ENCODE results near the gene CT45A3. TPM values are rescaled to one million over a fixed set of nuclear protein-coding genes. Genes with fewer than 3 reads are reported as not detected.
"Not testable (repeated sequence)": the region's sequence is repeated elsewhere in the genome, so short reads cannot be mapped to it uniquely, and the experiment has no call there.

CT45A3 gene
- total RNA-seq, 1 experiment from 2014 or later: not detected

GRCh38 chrX:135713795-135714194 is 54.2 kb downstream of the CT45A3 start:
- Histone ChIP-seq H3K9me3 (no peaks in the 10 kb centered on the region), H3K27me3 (replicated peaks; ENCODE audit: control insufficient read depth, insufficient read depth, low read length) (no peaks in the 10 kb centered on the region), H3K4me1 (no peaks in the 10 kb centered on the region), H3K4me3 (ENCODE audit: low read depth, low read length) (no peak overlapping the region), H3K36me3 (ENCODE audit: control insufficient read depth, insufficient read depth, low read length) (no peaks in the 10 kb centered on the region)
- no peak for DNase-seq
- Mint-ChIP-seq H3K4me3 (ENCODE audit: unreplicated experiment) (no peak overlapping the region), H3K27me3 (ENCODE audit: insufficient read depth, unreplicated experiment) (no peaks in the 10 kb centered on the region), H3K4me1 (ENCODE audit: low read depth, unreplicated experiment) (no peaks in the 10 kb centered on the region), H3K36me3 (ENCODE audit: insufficient read depth, unreplicated experiment) (no peaks in the 10 kb centered on the region), H3K27ac (ENCODE audit: unreplicated experiment) (no peak overlapping the region), H3K9me3 (ENCODE audit: unreplicated experiment) (no peaks in the 10 kb centered on the region)
- ChIA-PET CTCF (no interaction called here), POLR2A (no interaction called here)
- intact Hi-C loops (cut with micrococcal nuclease; ENCODE audit: unreplicated experiment): no loop called here
- no TSS peak for BruUV-seq (replicated peaks)
- no peak for TF ChIP-seq CTCF (IDR thresholded peaks at IDR 0.05; ENCODE audit: insufficient read depth in 1 of 2, low read depth in 1 of 2, low read length in 1 of 2, severe bottlenecking in 1 of 2, unreplicated experiment in 1 of 2)

GRCh38 chrX:135713183-135713689 is 54.8 kb downstream of the CT45A3 start, which contains the start of gene CT45A1:
Gene CT45A1, plus strand, starts transcription at chrX:135713639. Its CDS starts 5,302 bp downstream, at chrX:135718941.
- DNase-seq; H3K4me3 Mint-ChIP-seq (ENCODE audit: unreplicated experiment); intact Hi-C loops (cut with micrococcal nuclease; ENCODE audit: unreplicated experiment); H3K36me3 Mint-ChIP-seq (ENCODE audit: insufficient read depth, unreplicated experiment); H3K36me3 ChIP-seq (ENCODE audit: control insufficient read depth, insufficient read depth, low read length); H3K27me3 ChIP-seq (replicated peaks; ENCODE audit: control insufficient read depth, insufficient read depth, low read length); H3K4me3 ChIP-seq (ENCODE audit: low read depth, low read length); BruUV-seq (replicated peaks); H3K9me3 ChIP-seq; POLR2A ChIA-PET; CTCF ChIA-PET; H3K9me3 Mint-ChIP-seq (ENCODE audit: unreplicated experiment); H3K27ac Mint-ChIP-seq (ENCODE audit: unreplicated experiment); H3K4me1 Mint-ChIP-seq (ENCODE audit: low read depth, unreplicated experiment); H3K4me1 ChIP-seq; H3K27me3 Mint-ChIP-seq (ENCODE audit: insufficient read depth, unreplicated experiment): not testable (repeated sequence)

Other genes starting within 250 kb of the CT45A3 start
- gene INTS6L, start 247.5 kb downstream of the CT45A3 start, total RNA-seq (2022): 0.61 and 1.0 TPM in 2 replicates
- not detected in 2 replicates for gene CT45A1, start 54.6 kb downstream of the CT45A3 start, total RNA-seq (2022)
- gene CT45A5, start 17.3 kb upstream of the CT45A3 start, total RNA-seq (2022): not detected in 2 replicates
- gene CT45A6, start 34.6 kb upstream of the CT45A3 start, total RNA-seq (2022): not detected in 2 replicates
- gene CT45A2, start 51.8 kb upstream of the CT45A3 start, total RNA-seq (2022): not detected in 2 replicates
- gene CT45A7, start 69.1 kb upstream of the CT45A3 start, total RNA-seq (2022): not detected in 2 replicates
- gene CT45A8, start 86.3 kb upstream of the CT45A3 start, total RNA-seq (2022): not detected in 2 replicates
- gene CT45A9, start 103.6 kb upstream of the CT45A3 start, total RNA-seq (2022): not detected in 2 replicates
- gene CT45A10, start 125.3 kb upstream of the CT45A3 start, total RNA-seq (2022): not detected in 2 replicates
- gene SAGE1, start 125.5 kb upstream of the CT45A3 start, total RNA-seq (2022): not detected in 2 replicates
- gene MMGT1, start 205.8 kb upstream of the CT45A3 start, total RNA-seq (2022): 17.3 and 18.3 TPM in 2 replicates
- 9.9 and 11.8 TPM in 2 replicates for gene SLC9A6, start 217.2 kb upstream of the CT45A3 start, total RNA-seq (2022)